ENCODE data around the gene DLK2.

- no peak for TF ChIP-seq PATZ1 (CRISPR knock-in tag; IDR thresholded peaks at IDR 0.05; ENCODE audit: borderline replicate concordance)
- no peak for TF ChIP-seq BACH2 (CRISPR knock-in tag; IDR thresholded peaks at IDR 0.05; ENCODE audit: borderline replicate concordance)
- no peak for TF ChIP-seq ARNTL (CRISPR knock-in tag; IDR thresholded peaks at IDR 0.05; ENCODE audit: borderline replicate concordance, low read depth)
- no peak for TF ChIP-seq TOX (CRISPR knock-in tag; IDR thresholded peaks at IDR 0.05; ENCODE audit: borderline replicate concordance)
- TF ChIP-seq ZC3H10 (CRISPR knock-in tag; IDR thresholded peaks at IDR 0.05): no peak
- TF ChIP-seq PPARA (CRISPR knock-in tag; IDR thresholded peaks at IDR 0.05; ENCODE audit: borderline replicate concordance): no peak
- no peak for TF ChIP-seq ZFP3 (CRISPR knock-in tag; IDR thresholded peaks at IDR 0.05)
- no peak for TF ChIP-seq POU6F1 (CRISPR knock-in tag; IDR thresholded peaks at IDR 0.05; ENCODE audit: borderline replicate concordance, low read depth)
Observed at GRCh38 chr6:43405354-43405753, 50.0 kb downstream of the DLK2 start.

All from SK-N-SH treated with all-trans-retinoic acid at 6 μM for 48 hours (cell line).